GM12801 (cell line): ENCODE results near the gene LYRM1.

Experiments
- CTCF ChIP-seq: IDR thresholded peaks from one replicate; pipeline ENCODE4 v1.5.1; 2011; ENCODE audit warnings: control low read depth; ENCODE audit not compliant: insufficient read length; ENCODE audit errors: extremely low read depth

The LYRM1 gene

GRCh38 chr16:20875355-20875650, 25.3 kb upstream of the LYRM1 start:
- no peak for TF ChIP-seq CTCF

GRCh38 chr16:20878682-20879147, 21.9 kb upstream of the LYRM1 start:
- TF ChIP-seq CTCF, result no peak

- TF ChIP-seq CTCF, result no peak
Observed at GRCh38 chr16:20879175-20880040, 21.2 kb upstream of the LYRM1 start.

- no peak for TF ChIP-seq CTCF
Observed at GRCh38 chr16:20880867-20881502, 19.6 kb upstream of the LYRM1 start.

GRCh38 chr16:20881503-20881878, 19.1 kb upstream of the LYRM1 start:
- no peak for TF ChIP-seq CTCF

GRCh38 chr16:20883554-20884239, 16.9 kb upstream of the LYRM1 start:
- no peak for TF ChIP-seq CTCF

GRCh38 chr16:20884240-20884556, 16.4 kb upstream of the LYRM1 start:
- no peak for TF ChIP-seq CTCF
